ENCODE measurements around the gene PCDH17.

PCDH17 gene

GRCh38 chr13:57740719-57741118 is 109.2 kb downstream of the PCDH17 start:
- DNase-seq, result no peak

- no peak for DNase-seq
These were observed 116.6 kb downstream of the PCDH17 start for GRCh38 chr13:57748096-57748495.

DNA sequence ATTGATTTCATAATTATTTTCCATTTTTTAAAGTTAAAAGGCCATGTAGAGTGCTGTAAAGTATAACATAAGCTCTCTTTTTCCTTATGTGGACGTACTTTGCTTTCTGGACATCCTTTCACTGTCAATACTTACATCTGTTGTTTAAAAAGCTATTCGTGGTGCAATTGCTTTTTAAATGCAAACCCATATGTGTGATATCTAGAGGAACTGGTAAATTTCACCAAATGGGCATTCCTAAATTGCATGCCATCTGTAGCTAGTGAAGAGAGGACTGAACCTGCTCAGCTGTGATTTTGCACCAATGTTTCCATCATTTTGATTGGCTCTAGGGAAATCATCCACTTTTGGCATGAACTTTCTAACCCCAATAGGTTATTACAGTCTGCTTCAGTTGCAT is 129.4 kb downstream of the PCDH17 start:
- DNase-seq, result no peak

DNA sequence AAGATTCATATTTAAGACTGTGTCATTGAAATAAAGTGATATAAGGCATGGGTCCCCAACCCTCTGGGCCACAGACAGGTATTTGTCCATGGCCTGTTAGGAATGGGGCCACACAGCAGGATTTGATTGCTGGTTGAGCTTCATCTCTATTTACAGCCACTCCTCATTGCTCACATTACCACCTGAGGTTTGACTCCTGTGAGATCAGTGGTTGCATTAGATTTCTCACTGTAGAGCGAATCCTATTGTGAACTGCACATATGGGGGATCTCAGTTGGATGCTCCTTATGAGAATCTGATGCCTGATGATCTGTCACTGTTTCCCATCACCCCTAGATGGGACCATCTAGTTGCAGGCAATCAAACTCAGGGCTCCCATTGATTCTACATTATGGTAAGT is 132.1 kb downstream of the PCDH17 start:
- DNase-seq, result no peak

Data from activated CD4-positive, alpha-beta T cell treated with anti-CD3 and anti-CD28 coated beads, Interleukin-2, amount 50 U/mL, for 1 hour (primary cell).